Subcutaneous abdominal adipose tissue (tissue), 5 donors: ENCODE results near the gene ZNF488.

Experiments
- H3K27ac ChIP-seq: one replicate; pipeline ENCODE4 v1.7.0; 2013; ENCODE audit warnings: low read depth, mild to moderate bottlenecking, inconsistent platforms, low read length, moderate library complexity
- H3K27me3 ChIP-seq, 5 donors: one replicate each; pipeline ENCODE4 v1.7.0; 2013; ENCODE audit warnings: low read length in 5 of 5, inconsistent platforms in 1 of 5; ENCODE audit not compliant: control insufficient read depth in 5 of 5, insufficient read depth in 4 of 5
- H3K36me3 ChIP-seq, 5 donors: one replicate each; pipeline ENCODE4 v1.7.0; 2013; ENCODE audit warnings: low read length in 5 of 5; ENCODE audit not compliant: control insufficient read depth in 5 of 5, insufficient read depth in 5 of 5
- H3K4me1 ChIP-seq, 5 donors: one replicate each; pipeline ENCODE4 v1.7.0; 2013; ENCODE audit warnings: low read length in 5 of 5, mild to moderate bottlenecking in 3 of 5, moderate library complexity in 1 of 5; ENCODE audit not compliant: control insufficient read depth in 5 of 5, insufficient read depth in 5 of 5
- H3K4me3 ChIP-seq, 5 donors: one replicate each; pipeline ENCODE4 v1.7.0; 2013; ENCODE audit warnings: low read length in 5 of 5, low read depth in 1 of 5
- H3K9ac ChIP-seq, 5 donors: one replicate each; pipeline ENCODE4 v1.7.0; 2013; ENCODE audit warnings: low read length in 5 of 5, mild to moderate bottlenecking in 4 of 5, moderate library complexity in 3 of 5
- H3K9me3 ChIP-seq, 5 donors: one replicate each; pipeline ENCODE4 v1.7.0; 2013; ENCODE audit warnings: low read length in 5 of 5; ENCODE audit not compliant: control insufficient read depth in 5 of 5
- donor health status: healthy.
- donor health status: healthy.
- donor health status: healthy.
- donor health status: healthy.
- donor health status: healthy.

Gene ZNF488

GRCh38 chr10:47367646-47368045 is 16.4 kb downstream of the ZNF488 start:
- Histone ChIP-seq H3K4me3 (no peak overlapping the region), H3K4me1 (peaks cover 0 to 5% (median 0%) of the 10 kb centered on the region in 5 donors), H3K9ac (no peak overlapping the region), H3K36me3 (no peaks in the 10 kb centered on the region), H3K27me3 (peaks cover 0 to 3% (median 0%) of the 10 kb centered on the region in 5 donors), H3K9me3 (no peaks in the 10 kb centered on the region), H3K27ac (no peak overlapping the region)

DNA sequence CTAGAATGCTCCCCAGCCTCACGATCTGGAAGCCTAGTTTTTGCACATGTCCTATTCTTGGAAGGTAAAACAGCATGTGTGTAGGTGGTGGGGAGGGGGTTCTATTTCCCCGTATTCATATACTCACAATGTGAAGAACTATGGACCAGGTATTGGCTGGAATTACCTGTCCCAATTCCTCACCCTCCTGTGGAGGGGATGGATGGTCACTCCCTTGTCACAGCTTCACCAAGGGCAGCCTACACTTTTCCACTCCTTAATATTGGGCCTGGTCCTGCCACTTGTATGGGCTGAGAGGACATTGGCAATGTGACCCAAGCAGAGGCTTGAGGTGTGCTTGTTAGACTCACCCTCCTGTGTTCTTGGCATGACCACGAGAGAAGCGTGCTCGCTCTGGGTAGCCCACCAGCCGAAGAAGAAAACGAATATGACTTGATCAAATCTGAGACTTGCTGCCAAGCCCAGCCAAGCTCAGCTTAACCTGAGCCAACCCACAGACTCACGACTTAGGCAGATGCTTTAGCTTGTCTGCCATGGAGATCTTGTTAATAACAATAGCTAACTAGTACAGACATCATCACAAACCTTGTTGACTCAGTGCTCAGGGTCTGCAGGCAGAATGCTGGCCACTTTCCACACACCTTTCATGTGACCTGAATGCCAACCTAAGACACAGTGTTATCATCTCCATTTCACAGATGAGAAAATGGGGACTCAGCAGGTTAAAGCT is 17.2 kb downstream of the ZNF488 start:
- Histone ChIP-seq H3K4me1 (peaks cover 0 to 2% (median 0%) of the 10 kb centered on the region in 5 donors), H3K9ac (no peak overlapping the region), H3K9me3 (no peaks in the 10 kb centered on the region), H3K4me3 (no peak overlapping the region), H3K36me3 (no peaks in the 10 kb centered on the region), H3K27ac (no peak overlapping the region), H3K27me3 (peaks cover 0 to 3% (median 0%) of the 10 kb centered on the region in 5 donors)

GRCh38 chr10:47366181-47366631 is 17.9 kb downstream of the ZNF488 start:
- H3K27ac ChIP-seq, result no peak overlapping the region
- no peaks in the 10 kb centered on the region for H3K36me3 ChIP-seq
- H3K9me3 ChIP-seq, result no peaks in the 10 kb centered on the region
- H3K27me3 ChIP-seq, result peaks cover 0 to 3% (median 0%) of the 10 kb centered on the region in 5 donors
- H3K4me1 ChIP-seq, result peaks cover 0 to 2% (median 0%) of the 10 kb centered on the region in 5 donors
- no peak overlapping the region for H3K4me3 ChIP-seq
- no peak overlapping the region for H3K9ac ChIP-seq

DNA sequence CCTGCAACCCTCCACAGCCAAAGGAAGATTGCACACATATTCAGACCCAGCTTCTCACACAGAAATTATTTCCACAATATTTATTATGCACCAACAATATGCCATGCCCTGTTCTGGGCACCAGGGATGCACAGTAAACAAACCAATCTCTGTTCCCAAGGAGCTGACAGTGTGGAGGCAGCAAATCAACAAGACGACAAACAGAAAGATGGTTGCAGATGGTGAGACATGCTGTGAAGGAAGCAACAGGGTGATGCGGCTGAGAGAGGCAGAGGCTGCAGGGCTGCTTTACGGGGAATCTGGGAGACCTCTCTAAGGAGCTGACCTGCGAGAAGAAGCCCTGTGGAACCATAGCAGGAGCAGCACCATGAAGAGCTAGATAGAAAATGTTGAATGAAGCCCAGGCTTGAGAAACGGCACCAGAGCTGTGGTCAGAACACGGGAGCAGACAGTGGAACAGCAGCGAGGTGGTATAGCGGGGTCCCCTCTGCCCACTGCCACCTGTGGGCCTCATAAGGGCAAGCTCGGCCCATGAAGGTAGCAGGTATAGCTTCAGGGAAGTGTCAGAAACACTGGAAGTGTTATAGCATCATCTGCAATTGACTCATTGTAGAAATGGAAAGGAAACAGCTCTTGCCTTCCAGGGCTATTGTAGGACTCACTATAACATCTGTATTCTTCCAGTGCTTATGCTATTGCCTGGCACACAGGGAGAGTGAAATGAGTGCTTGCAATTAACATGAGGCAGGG is 18.5 kb downstream of the ZNF488 start:
- no peak overlapping the region for H3K9ac ChIP-seq
- H3K36me3 ChIP-seq, result no peaks in the 10 kb centered on the region
- peaks cover 0 to 3% (median 0%) of the 10 kb centered on the region in 5 donors for H3K27me3 ChIP-seq
- H3K27ac ChIP-seq, result no peak overlapping the region
- no peaks in the 10 kb centered on the region for H3K4me1 ChIP-seq
- no peak overlapping the region for H3K4me3 ChIP-seq
- H3K9me3 ChIP-seq, result no peaks in the 10 kb centered on the region

DNA sequence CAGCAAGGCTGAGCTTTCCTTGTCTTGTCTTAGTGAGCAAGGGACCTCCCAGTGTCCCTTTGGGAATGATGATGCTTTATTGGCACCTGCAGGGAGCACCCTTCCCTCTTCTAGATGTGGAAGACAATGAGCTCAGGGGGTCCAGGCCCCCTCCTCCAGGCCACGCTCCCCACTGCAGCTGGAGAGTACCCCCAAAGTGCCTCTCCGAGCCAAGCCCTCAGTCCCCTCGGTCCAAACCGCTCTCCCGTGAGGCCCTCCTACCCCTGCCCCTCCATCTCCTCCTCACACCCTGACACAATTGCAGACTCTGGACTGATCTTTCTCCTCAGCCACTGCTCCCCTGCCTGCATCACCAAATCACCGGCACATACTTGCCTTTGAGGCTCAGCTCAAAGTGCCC is 19.2 kb downstream of the ZNF488 start:
- Histone ChIP-seq H3K4me1 (no peaks in the 10 kb centered on the region), H3K36me3 (no peaks in the 10 kb centered on the region), H3K27ac (no peak overlapping the region), H3K9me3 (no peaks in the 10 kb centered on the region), H3K27me3 (peaks cover 0 to 3% (median 0%) of the 10 kb centered on the region in 5 donors), H3K4me3 (no peak overlapping the region), H3K9ac (no peak overlapping the region)

GRCh38 chr10:47364366-47364765 is 19.7 kb downstream of the ZNF488 start:
- Histone ChIP-seq H3K4me1 (no peaks in the 10 kb centered on the region), H3K9me3 (no peaks in the 10 kb centered on the region), H3K27me3 (peaks cover 0 to 3% (median 0%) of the 10 kb centered on the region in 5 donors), H3K9ac (no peak overlapping the region), H3K4me3 (no peak overlapping the region), H3K36me3 (no peaks in the 10 kb centered on the region), H3K27ac (no peak overlapping the region)

DNA sequence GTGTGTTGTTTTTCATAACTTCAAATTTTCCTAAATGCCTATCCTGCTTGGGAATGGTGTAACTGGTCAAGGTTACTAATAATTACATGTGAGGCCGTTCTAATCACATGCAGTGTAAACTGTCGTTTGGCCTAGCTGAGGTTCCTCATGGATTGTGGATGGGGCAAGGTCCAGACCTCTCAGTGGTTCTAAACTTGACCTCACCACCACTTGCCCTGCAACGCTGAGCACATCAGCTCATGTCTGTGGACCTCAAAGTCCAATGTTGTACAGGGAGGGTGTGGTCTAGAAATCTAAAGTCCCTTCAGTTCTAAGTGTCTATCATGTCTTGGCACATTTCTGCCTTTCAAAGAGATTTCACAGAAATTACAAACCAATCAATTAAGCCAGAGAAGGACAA is 20.3 kb downstream of the ZNF488 start:
- Histone ChIP-seq H3K27ac (no peak overlapping the region), H3K27me3 (peaks cover 0 to 3% (median 0%) of the 10 kb centered on the region in 5 donors), H3K9me3 (no peaks in the 10 kb centered on the region), H3K36me3 (no peaks in the 10 kb centered on the region), H3K9ac (no peak overlapping the region), H3K4me1 (no peaks in the 10 kb centered on the region), H3K4me3 (no peak overlapping the region)

DNA sequence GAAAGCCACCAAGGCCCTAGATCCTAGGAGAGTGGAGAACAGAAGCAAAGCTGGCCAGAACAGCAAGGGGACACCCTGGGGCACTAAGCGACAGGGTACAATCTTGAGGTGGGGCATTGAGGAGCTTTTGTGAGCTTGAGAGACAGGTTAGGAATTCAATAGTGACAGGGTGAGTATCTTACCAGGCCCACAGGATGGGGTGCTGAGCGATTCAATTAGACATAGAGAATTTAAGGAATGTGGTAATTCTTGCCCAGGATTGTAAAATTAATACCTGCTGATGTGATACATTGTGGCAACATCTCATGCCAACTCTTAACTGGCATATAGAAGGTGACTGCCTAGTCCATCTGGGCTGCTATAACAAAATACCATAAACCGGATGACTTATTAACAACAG is 21.9 kb downstream of the ZNF488 start:
- no peaks in the 10 kb centered on the region for H3K36me3 ChIP-seq
- H3K9ac ChIP-seq, result no peak overlapping the region
- peaks cover 0 to 3% (median 0%) of the 10 kb centered on the region in 5 donors for H3K27me3 ChIP-seq
- no peaks in the 10 kb centered on the region for H3K9me3 ChIP-seq
- no peaks in the 10 kb centered on the region for H3K4me1 ChIP-seq
- no peak overlapping the region for H3K27ac ChIP-seq
- H3K4me3 ChIP-seq, result no peak overlapping the region

DNA sequence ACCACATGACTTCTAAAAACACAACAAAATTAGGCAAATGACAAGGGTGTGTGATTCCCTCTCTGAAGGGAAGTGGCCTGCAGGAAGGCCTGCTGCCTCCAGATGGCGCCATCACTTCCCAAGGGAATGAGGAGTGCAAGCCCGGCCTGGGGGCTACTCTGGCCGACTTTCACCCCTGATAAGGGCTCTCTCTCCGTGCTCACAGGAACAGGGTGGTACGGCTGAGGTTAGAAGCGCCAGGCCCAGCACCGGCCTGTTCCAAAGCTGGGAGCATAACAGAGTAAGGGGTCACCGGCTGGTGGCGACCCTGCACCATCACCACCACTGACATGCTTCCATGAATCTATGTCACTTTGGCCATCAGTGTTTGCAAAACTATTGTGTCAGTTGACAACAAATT is 22.8 kb downstream of the ZNF488 start:
- no peaks in the 10 kb centered on the region for H3K9me3 ChIP-seq
- no peak overlapping the region for H3K9ac ChIP-seq
- no peaks in the 10 kb centered on the region for H3K36me3 ChIP-seq
- H3K27me3 ChIP-seq, result peaks cover 0 to 3% (median 0%) of the 10 kb centered on the region in 5 donors
- no peak overlapping the region for H3K4me3 ChIP-seq
- no peaks in the 10 kb centered on the region for H3K4me1 ChIP-seq
- no peak overlapping the region for H3K27ac ChIP-seq

- Histone ChIP-seq H3K9me3 (no peaks in the 10 kb centered on the region), H3K27me3 (peaks cover 0 to 3% (median 0%) of the 10 kb centered on the region in 5 donors), H3K4me1 (no peaks in the 10 kb centered on the region), H3K9ac (no peak overlapping the region), H3K36me3 (no peaks in the 10 kb centered on the region), H3K4me3 (no peak overlapping the region), H3K27ac (no peak overlapping the region)
Measured at GRCh38 chr10:47360419-47361040, 23.6 kb downstream of the ZNF488 start.
